Esophagus (tissue), 2 donors: ENCODE results near the gene GNB1L. TPM values are rescaled to one million over a fixed set of nuclear protein-coding genes. Genes with fewer than 3 reads are reported as not detected.

ENCODE experiments used
- H3K27ac ChIP-seq, 2 donors: one replicate each; pipeline ENCODE4 v1.5.1; 2013; ENCODE audit warnings: low read depth in 2 of 2, mild to moderate bottlenecking in 2 of 2, inconsistent platforms in 1 of 2, low read length in 1 of 2, moderate library complexity in 1 of 2
- H3K27me3 ChIP-seq, 2 donors: one replicate each; pipeline ENCODE4 v1.6.1; 2013; ENCODE audit warnings: low read length in 2 of 2, control low read depth in 1 of 2, mild to moderate bottlenecking in 1 of 2; ENCODE audit not compliant: insufficient read depth in 2 of 2, control insufficient read depth in 1 of 2
- H3K36me3 ChIP-seq, 2 donors: one replicate each; pipeline ENCODE4 v1.6.1; 2013; ENCODE audit warnings: low read length in 1 of 2; ENCODE audit not compliant: control insufficient read depth in 2 of 2, insufficient read depth in 2 of 2
- H3K4me1 ChIP-seq, 2 donors: one replicate each; pipeline ENCODE4 v1.6.1; 2013; ENCODE audit warnings: low read length in 1 of 2; ENCODE audit not compliant: control insufficient read depth in 2 of 2, insufficient read depth in 2 of 2
- H3K4me3 ChIP-seq, 2 donors: one replicate each; pipeline ENCODE4 v1.5.1; 2013; ENCODE audit warnings: low read length in 2 of 2, mild to moderate bottlenecking in 2 of 2, low read depth in 1 of 2, moderate library complexity in 1 of 2
- H3K9me3 ChIP-seq, 2 donors: one replicate each; pipeline ENCODE4 v1.6.1; 2013; ENCODE audit warnings: mild to moderate bottlenecking in 2 of 2, low read depth in 1 of 2, low read length in 1 of 2, moderate library complexity in 1 of 2; ENCODE audit not compliant: control insufficient read depth in 2 of 2, insufficient read depth in 1 of 2
- WGBS, 2 donors: extraction: QIAGEN DNeasy Blood & Tissue Kit; methylation state at CpG; one replicate each; pipeline ENCODE4 v1.1.7; 2013; 5-methylcytosine and 5-hydroxymethylcytosine counted together
- polyA plus RNA-seq, 2 donors: library from polyadenylated mRNA; stranded (reverse); fragments of 200-250 nt; gene quantifications; one replicate each; pipeline ENCODE4 v1.2.3, GENCODE V29; 2013
- donor health status: healthy with polysubstance abuse.
- donor health status: Bipolar disorder and iron deficiency.

GNB1L gene
- polyA plus RNA-seq, 2 donors, result 4.7 to 6.6 TPM

DNA sequence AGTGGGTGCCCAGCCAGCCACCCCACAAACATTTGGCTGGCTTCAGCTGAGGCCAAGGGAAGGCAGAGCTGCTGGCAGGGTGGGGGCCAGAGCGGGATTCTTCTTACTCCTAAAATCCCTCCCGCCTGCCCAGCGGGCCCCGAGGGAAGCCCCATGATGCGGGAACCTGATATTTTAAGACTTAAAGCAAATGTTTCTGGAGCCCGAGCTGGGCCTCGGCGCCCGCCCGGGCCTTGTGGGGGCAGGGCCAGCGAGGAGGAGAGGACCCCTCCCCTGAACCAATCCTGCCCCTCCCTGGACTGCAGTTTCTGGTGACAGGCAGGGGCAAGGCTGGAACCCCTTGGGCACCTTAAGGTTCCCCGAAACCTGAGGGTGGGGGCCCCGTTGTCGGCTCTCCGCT lies 114.1 kb downstream of the GNB1L start:
- WGBS, 2 donors, result 85 to 87% methylated on average over 15 of the region's 15 CpGs
- Histone ChIP-seq H3K4me3 (no peak overlapping the region), H3K36me3 (no peaks in the 10 kb centered on the region), H3K27me3 (no peaks in the 10 kb centered on the region), H3K4me1 (peaks cover 0 to 2% of the 10 kb centered on the region in 2 donors), H3K27ac (no peak overlapping the region), H3K9me3 (no peaks in the 10 kb centered on the region)

DNA sequence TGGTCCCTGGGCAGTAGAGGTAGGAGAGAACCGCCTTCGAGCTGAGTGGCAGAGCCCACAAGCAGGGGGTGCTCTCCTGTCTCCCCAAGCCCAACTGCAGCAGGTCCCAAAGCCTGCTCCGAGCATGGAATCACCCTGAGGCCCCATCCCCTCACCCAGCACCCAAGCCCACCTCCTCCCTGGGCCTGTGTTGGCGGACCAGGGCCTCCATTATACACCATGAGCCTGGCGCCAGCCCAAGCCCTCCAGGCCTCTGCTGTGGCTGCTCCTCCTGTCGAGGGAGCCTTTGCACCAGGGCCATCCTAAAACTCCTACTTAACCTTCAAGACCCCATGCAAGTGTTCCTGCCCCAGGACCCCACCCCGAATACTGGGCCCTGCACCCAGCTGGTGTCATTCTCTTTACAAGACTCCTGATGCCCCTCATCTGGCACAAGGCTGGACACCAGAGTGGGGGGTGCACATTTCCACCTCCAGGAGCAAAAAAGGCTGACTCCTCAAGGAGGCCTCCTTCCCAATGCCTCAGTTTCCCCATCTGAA lies 114.7 kb downstream of the GNB1L start:
- Histone ChIP-seq H3K27ac (no peak overlapping the region), H3K4me3 (no peak overlapping the region), H3K4me1 (peaks cover 0 to 2% of the 10 kb centered on the region in 2 donors), H3K36me3 (no peaks in the 10 kb centered on the region), H3K9me3 (no peaks in the 10 kb centered on the region), H3K27me3 (no peaks in the 10 kb centered on the region)
- WGBS, 2 donors, result 71 to 85% methylated on average over 6 to 7 of the region's 7 CpGs

DNA sequence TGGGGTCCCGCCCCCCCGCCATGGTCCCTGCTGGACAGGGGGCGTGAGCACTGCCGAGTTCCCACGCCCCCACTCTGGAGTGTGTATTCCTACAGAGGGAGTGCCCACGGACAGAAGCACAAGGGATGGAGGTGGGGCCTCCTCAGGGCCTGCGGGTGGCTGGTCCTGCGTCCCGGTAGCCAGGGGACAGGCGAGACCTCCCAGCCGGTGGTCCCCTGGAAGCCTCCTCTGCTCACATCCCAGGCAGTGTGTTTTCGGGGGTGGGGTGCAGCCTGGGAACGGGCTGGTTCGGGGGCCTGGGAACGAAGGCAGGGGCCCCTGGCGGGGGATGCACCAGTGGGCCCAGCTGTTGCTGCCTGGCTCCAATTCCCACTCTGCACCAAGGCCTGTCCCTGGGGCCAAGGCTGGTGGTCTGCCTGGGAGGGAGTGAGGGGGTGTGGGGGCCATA lies 115.2 kb downstream of the GNB1L start:
- no peaks in the 10 kb centered on the region for H3K9me3 ChIP-seq
- no peaks in the 10 kb centered on the region for H3K27me3 ChIP-seq
- H3K4me3 ChIP-seq, result no peak overlapping the region
- H3K4me1 ChIP-seq, result peaks cover 0 to 2% of the 10 kb centered on the region in 2 donors
- no peak overlapping the region for H3K27ac ChIP-seq
- no peaks in the 10 kb centered on the region for H3K36me3 ChIP-seq
- WGBS, 2 donors, result 60 to 63% methylated on average over 16 of the region's 16 CpGs

DNA sequence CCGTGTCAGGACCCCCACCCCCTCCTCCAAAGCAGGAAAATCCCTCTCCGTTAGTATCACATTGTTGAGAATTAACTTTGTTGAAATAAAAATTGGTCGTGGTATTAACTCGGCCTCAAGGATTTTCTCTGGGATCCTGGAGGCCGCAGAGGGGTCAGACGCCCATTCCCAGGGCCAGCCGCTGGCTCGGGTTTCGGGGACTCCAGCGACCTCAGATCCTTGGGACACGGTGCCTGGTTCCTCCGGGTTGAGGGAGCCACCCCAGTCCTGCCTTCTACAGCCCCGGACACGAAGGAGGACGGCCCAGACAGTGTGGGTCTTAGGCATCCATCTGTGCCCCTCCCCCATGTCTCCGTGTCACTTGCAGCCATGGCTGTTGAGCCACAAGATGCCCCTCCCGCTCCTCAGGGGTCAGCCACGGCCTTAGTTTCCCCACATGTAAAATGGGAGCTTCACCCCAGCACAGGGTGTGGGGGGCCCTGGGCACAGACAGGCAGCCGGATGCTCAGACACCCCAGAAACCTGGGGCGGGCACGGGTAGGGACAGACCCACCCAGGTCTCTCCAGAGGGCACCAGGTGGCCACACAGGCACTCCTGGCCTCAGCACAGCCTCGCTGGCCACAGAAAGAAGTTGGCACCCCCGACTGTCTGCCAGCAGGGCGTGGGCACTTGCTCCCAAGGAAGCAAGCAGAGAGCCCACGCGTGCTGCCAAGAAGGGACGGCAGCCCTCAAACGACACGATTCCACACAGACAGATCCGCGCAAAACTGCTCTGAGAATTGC lies 115.8 kb downstream of the GNB1L start:
- H3K36me3 ChIP-seq, result no peaks in the 10 kb centered on the region
- no peak overlapping the region for H3K4me3 ChIP-seq
- peaks cover 0 to 2% of the 10 kb centered on the region in 2 donors for H3K4me1 ChIP-seq
- no peak overlapping the region for H3K27ac ChIP-seq
- 59% methylated on average over 31 of the region's 31 CpGs for WGBS, 2 donors
- H3K9me3 ChIP-seq, result no peaks in the 10 kb centered on the region
- no peaks in the 10 kb centered on the region for H3K27me3 ChIP-seq

DNA sequence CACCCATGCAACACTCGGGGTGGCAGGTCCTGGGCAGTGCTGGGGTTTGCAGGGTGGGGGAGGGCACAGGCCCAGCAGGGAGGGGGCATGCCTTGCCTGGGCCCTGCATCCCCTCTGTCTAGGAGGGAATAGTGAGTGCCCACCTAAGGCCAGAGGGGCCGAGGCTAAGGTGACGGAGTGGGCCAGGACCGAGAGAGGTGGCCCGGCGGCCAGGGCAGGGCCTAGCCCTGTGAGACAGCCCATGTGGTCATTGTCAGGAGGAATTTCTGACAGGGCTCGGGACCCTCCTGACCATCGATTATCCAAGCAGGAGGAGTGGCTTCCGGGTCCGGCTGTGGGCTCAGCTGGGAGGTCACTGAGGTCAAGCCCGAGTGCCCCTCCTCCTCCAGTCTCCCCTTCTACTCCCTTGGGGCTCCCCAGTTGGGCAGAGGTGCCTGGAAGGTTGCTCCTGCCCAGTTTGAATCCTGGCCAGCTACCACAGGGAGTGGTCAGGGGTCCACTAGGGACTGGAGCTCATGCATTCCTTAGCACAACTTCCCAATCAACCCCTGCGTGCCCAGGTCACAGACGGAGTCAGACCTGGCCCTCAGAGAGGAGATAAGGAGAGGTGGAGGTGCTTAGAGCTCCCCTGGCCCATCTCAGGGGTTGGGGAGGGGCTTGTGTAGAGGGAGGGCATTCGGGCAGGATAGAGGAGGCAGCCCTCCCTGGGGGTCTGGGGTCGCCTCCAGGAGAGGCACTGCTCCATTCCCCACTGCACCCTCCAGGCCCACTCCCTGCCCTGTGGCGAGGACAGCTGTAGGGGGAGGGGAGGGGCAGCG lies 116.6 kb downstream of the GNB1L start:
- H3K27ac ChIP-seq, result no peak overlapping the region
- WGBS, 2 donors, result 81 to 83% methylated on average over 14 to 17 of the region's 17 CpGs

DNA sequence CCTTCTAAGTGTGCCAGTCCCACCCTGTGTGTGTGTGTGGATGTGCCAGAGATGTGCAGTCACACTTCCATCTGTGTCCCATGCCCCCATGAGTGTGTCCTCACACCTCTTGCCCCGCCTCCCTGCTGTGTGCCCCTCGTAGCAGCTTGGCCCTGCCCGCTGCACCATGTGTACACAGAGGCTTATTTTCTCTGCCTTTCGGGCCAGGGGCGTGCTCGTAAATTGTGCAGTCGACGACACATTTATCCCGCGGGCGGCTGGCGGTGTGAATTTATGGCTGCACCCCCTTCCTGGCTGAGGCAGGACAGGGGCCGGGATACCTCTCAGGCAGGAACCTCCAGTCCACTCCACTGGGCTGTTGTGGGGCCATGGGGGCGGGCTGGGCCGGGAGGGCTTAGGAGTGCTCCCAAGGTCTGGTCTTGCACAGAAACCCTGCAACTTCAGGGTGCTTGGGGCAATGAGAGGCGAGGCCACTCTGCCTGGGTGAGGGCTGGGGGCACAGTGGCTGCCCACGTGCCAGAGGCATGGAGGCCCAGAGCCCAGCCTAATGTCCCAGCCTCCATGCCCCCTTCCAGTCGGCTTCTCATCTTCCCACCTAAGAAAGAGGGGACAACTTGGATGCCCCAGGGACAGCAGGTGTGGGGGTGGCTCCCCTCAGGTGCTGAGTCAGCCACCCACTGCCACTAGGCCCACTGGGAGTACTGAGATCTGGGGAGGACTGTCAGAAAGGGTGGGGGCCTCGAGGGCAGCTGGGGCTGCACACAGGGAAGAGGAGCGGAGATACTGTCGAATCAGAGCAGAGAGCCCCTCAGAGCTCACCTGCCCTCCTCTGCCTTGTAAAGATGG lies 118.8 kb downstream of the GNB1L start:
- no peaks in the 10 kb centered on the region for H3K36me3 ChIP-seq
- no peaks in the 10 kb centered on the region for H3K27me3 ChIP-seq
- H3K4me3 ChIP-seq, result no peak overlapping the region
- 81 to 85% methylated on average over 21 of the region's 21 CpGs for WGBS, 2 donors
- no peaks in the 10 kb centered on the region for H3K9me3 ChIP-seq
- peaks cover 0 to 2% of the 10 kb centered on the region in 2 donors for H3K4me1 ChIP-seq
- H3K27ac ChIP-seq, result no peak overlapping the region

More for the DNA sequence above, 116.6 kb downstream of the GNB1L start:
- Histone ChIP-seq H3K27me3 (no peaks in the 10 kb centered on the region), H3K36me3 (no peaks in the 10 kb centered on the region), H3K4me3 (no peak overlapping the region), H3K4me1 (peaks cover 0 to 2% of the 10 kb centered on the region in 2 donors), H3K9me3 (no peaks in the 10 kb centered on the region)

DNA sequence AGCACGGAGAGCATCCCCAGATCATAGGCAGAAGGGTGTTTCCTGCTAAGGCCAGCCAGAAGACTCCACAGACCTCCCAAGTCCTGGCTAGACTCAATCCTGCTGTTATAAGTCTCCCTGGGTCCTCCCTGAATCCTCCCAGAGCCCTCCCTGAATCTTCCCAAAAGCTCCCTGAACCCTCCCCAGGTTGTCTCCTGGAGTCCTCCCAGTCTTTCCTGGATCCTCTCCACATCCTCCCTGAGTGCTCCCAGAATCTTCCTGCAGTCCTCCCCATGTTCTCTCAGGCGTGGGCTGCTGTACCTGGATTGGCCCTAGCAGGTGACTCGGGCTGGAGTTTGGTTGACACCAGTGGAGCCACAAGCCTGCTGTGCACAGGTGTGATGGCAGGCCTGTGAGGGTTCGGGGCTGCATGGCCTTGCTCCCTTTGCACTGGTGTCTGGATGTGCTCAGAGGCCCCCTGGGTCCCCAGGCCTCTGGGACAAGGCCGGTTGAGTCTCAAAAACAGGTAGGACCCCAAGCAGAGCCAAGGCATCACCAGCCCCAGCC lies 119.8 kb downstream of the GNB1L start:
- 87 to 91% methylated on average over 5 of the region's 5 CpGs for WGBS, 2 donors
- Histone ChIP-seq H3K36me3 (no peaks in the 10 kb centered on the region), H3K9me3 (no peaks in the 10 kb centered on the region), H3K4me3 (no peak overlapping the region), H3K27ac (no peak overlapping the region), H3K4me1 (peaks cover 0 to 2% of the 10 kb centered on the region in 2 donors), H3K27me3 (no peaks in the 10 kb centered on the region)

DNA sequence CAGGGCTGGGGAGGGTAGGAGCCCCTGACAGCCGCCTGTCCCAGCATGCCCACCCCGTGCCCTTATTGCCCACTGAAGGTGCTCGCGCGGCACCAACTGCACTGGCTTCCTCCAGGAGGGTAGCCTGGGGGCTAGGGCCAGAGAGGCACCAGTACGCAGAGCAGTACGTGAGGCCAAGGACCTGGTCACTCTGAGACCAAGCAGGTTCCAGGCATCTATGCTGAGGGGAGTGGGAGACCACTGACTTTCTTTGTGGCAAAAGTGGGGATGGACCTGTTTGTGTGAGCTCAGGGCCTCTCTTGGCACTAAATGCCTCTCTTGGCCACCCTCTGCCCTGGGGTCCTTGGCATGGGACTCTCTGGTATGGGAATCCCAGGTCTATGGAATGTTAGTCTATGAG lies 120.5 kb downstream of the GNB1L start:
- H3K27ac ChIP-seq, result no peak overlapping the region
- no peak overlapping the region for H3K4me3 ChIP-seq
- no peaks in the 10 kb centered on the region for H3K36me3 ChIP-seq
- no peaks in the 10 kb centered on the region for H3K4me1 ChIP-seq
- WGBS, 2 donors, result 80 to 87% methylated on average over 7 of the region's 7 CpGs
- no peaks in the 10 kb centered on the region for H3K27me3 ChIP-seq
- no peaks in the 10 kb centered on the region for H3K9me3 ChIP-seq

DNA sequence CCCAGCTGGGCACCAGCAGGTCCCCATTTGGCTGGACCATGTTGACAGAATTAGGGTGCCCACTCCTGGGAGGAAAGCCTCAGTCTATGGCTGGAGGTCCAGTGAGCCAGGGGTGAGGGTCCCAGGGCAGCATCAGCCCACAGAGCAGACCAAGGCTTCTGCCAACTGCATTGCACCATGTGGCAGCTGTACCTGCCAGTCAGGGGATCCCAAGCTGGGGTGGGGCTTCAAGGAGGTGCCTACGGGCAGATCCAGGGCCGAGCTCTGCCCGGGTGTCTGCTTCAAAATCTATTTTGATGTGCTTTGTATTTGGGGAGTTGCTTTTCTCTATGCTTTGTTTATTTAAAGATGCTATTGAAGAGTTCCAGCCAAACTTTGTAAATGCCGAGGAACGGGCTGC lies 120.9 kb downstream of the GNB1L start:
- H3K4me1 ChIP-seq, result no peaks in the 10 kb centered on the region
- H3K27ac ChIP-seq, result no peak overlapping the region
- no peaks in the 10 kb centered on the region for H3K27me3 ChIP-seq
- H3K36me3 ChIP-seq, result no peaks in the 10 kb centered on the region
- WGBS, 2 donors, result 31 to 67% methylated on average over 5 of the region's 5 CpGs
- H3K9me3 ChIP-seq, result no peaks in the 10 kb centered on the region
- H3K4me3 ChIP-seq, result no peak overlapping the region
